Ovary (tissue), 9 donors: ENCODE results near the gene KCNIP1. TPM values are rescaled to one million over a fixed set of nuclear protein-coding genes. Genes with fewer than 3 reads are reported as not detected.

Experiments used
- DNase-seq, 5 donors: peaks; one replicate each; pipeline ENCODE4 v3.0.0-alpha.2; 2019 to 2020
- H3K27ac ChIP-seq, 2 donors: fragments of 200-600 bp; one replicate each; pipeline versions ENCODE4 v1.5.1 to v1.8.0; 2019 to 2022
- H3K27me3 ChIP-seq: fragments of 200-600 bp; one replicate; pipeline ENCODE4 v1.8.0; 2022
- H3K36me3 ChIP-seq: fragments of 200-600 bp; sonication (generic); one replicate; pipeline ENCODE4 v1.5.1; 2019
- H3K4me1 ChIP-seq: one replicate; pipeline ENCODE4 v1.8.1; 2013; ENCODE audit warnings: mild to moderate bottlenecking, moderate library complexity; ENCODE audit not compliant: insufficient read depth
- H3K4me3 ChIP-seq: fragments of 200-600 bp; sonication (generic); one replicate; pipeline ENCODE4 v1.5.1; 2017
- H3K9me3 ChIP-seq, 2 donors: fragments of 200-600 bp in 1 of 2; sonication (generic) in 1 of 2; one replicate each; pipeline versions ENCODE4 v1.5.1 to v1.8.1; 2013 to 2019; ENCODE audit warnings: mild to moderate bottlenecking in 1 of 2, moderate library complexity in 1 of 2
- EP300 ChIP-seq: sonication (generic); formaldehyde crosslinking; IDR thresholded peaks from one replicate; pipeline ENCODE4 v1.6.1; 2017; ENCODE audit warnings: antibody characterized with exemption
- POLR2A ChIP-seq: fragments of 450-650 bp; IDR thresholded peaks from one replicate; pipeline ENCODE4 v1.6.1; 2017; ENCODE audit warnings: antibody characterized with exemption, mild to moderate bottlenecking, moderate library complexity
- WGBS, 3 donors: extraction: QIAGEN DNeasy Blood & Tissue Kit in 1 of 3; methylation state at CpG; one replicate each; pipeline versions ENCODE4 v1.1.5 to v1.1.7; 2013 to 2017; 5-methylcytosine and 5-hydroxymethylcytosine counted together
- intact Hi-C, 4 donors: fragments of 100-400 bp; cut with DNase I; formaldehyde crosslinking; loops; one replicate each; pipeline versions ENCODE4 v1.11.0 to v1.15.1; 2022 to 2023
- polyA plus RNA-seq, 2 donors: library from polyadenylated mRNA; stranded (reverse); fragments of 200-250 nt in 1 of 2; fragments of 350-450 nt in 1 of 2; fragmentation: Illumina TruSeq in 1 of 2; extraction: RNeasy Lipid Tissue Mini Kit (QIAGEN cat#74804) in 1 of 2; gene quantifications; one replicate each; pipeline ENCODE4 v1.2.3, GENCODE V29; 2013 to 2014
- total RNA-seq, 7 donors: library from RNA; depleted of rRNA in 2 of 7; stranded (reverse); fragments of >200 nt in 2 of 7; fragmentation: NEBNext Ultra II Directional in 3 of 7; extraction: Animal tissue kit (Norgen Biotek cat#: 25700) in 3 of 7; gene quantifications; one replicate each; pipeline versions ENCODE4 v1.1.0 to v1.2.4, GENCODE V29; 2016 to 2023
- TF ChIP-seq, protein P1 (sequence below), 3 donors: fragments of 450-650 bp in 2 of 3; fragments of 200-600 bp in 1 of 3; IDR thresholded peaks; one replicate each; pipeline versions ENCODE4 v1.5.1 to v1.8.0; 2016 to 2022; ENCODE audit warnings: antibody characterized with exemption in 3 of 3, mild to moderate bottlenecking in 1 of 3
- donor health status: DM: no; HTN: no; CAD: no; lungs with moderate emphysema.
- donor health status: DM: no; HTN: no; CAD: no.
- donor health status: Bipolar disorder and iron deficiency.
- donor health status: DM: yes; HTN: yes; CAD: no.
- donor health status: DM: no; HTN: no; CAD: no.
- donor health status: DM: yes; HTN: yes; CAD: no.

KCNIP1 gene
- total and polyA plus RNA-seq, 9 donors: 0.20 to 2.2 (median 0.66) TPM

DNA sequence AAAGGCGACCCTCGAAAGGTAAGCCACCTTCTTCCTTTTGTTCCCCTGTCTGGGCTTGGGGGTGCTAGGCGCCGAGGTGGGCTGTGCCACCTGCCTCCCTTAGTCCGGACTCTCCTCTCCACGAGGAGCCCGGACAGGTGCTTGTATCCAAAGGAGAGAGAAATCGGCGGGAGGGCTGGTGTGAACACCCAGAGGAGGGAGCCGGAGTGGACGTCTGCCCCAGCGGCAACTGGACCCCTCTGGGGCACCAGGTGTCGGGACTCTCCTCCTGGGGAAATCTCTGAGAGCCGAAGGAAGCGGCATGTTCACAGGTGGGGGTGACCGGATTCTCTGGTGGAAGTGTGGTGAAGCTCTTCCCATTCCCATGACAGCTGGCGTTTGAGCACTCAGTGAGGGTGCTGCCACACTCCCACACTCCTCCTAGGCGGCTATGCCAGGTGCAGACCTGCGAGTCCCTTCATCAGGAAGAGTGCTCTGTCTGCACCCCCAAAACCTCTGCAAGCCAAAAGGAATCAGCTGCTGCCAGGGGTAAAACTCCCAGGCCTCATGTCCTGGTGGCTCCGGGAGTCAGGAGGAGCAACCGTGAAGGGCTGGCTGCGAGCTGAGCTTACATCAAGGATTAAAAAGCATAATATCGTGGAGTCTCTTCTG lies 921 bp downstream of the KCNIP1 start:
- H3K9me3 ChIP-seq: no peaks in the 10 kb centered on the region
- no peak for DNase-seq
- no peak overlapping the region for H3K27ac ChIP-seq
- intact Hi-C loops: loop anchor here in 1 of 4 donors (10.0 kb wide), 1 partner anchor 830 kb away; no protein-coding TSS in a partner anchor
- no peaks in the 10 kb centered on the region for H3K27me3 ChIP-seq
- TF ChIP-seq EP300 (no peak), POLR2A (no peak)
- TF ChIP-seq, protein P1, sequence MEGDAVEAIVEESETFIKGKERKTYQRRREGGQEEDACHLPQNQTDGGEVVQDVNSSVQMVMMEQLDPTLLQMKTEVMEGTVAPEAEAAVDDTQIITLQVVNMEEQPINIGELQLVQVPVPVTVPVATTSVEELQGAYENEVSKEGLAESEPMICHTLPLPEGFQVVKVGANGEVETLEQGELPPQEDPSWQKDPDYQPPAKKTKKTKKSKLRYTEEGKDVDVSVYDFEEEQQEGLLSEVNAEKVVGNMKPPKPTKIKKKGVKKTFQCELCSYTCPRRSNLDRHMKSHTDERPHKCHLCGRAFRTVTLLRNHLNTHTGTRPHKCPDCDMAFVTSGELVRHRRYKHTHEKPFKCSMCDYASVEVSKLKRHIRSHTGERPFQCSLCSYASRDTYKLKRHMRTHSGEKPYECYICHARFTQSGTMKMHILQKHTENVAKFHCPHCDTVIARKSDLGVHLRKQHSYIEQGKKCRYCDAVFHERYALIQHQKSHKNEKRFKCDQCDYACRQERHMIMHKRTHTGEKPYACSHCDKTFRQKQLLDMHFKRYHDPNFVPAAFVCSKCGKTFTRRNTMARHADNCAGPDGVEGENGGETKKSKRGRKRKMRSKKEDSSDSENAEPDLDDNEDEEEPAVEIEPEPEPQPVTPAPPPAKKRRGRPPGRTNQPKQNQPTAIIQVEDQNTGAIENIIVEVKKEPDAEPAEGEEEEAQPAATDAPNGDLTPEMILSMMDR (IDR thresholded peaks at IDR 0.05): no peak
- H3K4me3 ChIP-seq: no peak overlapping the region
- H3K36me3 ChIP-seq: no peaks in the 10 kb centered on the region
- 82 to 87% (median 84%) methylated on average over 23 of the region's 23 CpGs for whole genome bisulfite sequencing, 3 donors
- H3K4me1 ChIP-seq: no peaks in the 10 kb centered on the region

DNA sequence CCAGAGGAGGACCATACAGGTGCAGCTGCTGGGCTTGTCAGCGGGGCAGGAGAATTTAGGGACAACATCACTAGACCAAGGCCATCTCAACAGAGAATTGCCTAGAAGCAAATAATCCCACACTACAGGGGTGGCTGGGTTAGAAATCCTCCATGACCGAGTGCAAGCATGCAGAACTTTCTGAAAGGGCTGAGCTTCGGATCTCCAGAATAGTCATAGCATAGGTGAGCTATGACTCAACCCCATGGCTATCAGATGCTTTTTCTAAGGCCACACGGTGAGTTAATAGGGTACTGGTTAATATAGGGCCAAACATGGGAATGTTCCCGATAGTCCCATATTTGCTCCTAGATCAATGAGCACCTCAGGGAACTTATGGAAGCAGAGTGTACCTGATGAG lies 4.2 kb downstream of the KCNIP1 start:
- WGBS, 3 donors: 89 to 96% (median 89%) methylated on average over 5 of the region's 5 CpGs
- Histone ChIP-seq H3K27me3 (no peaks in the 10 kb centered on the region), H3K4me3 (no peak overlapping the region), H3K27ac (no peak overlapping the region), H3K4me1 (no peaks in the 10 kb centered on the region), H3K36me3 (no peaks in the 10 kb centered on the region), H3K9me3 (no peaks in the 10 kb centered on the region)
- no peak for DNase-seq
- TF ChIP-seq, protein P1 (IDR thresholded peaks at IDR 0.05): no peak
- TF ChIP-seq POLR2A (no peak), EP300 (no peak)
- intact Hi-C loops: loop anchor here in 1 of 4 donors (10.0 kb wide), 1 partner anchor 827 kb away; no protein-coding TSS in a partner anchor

DNA sequence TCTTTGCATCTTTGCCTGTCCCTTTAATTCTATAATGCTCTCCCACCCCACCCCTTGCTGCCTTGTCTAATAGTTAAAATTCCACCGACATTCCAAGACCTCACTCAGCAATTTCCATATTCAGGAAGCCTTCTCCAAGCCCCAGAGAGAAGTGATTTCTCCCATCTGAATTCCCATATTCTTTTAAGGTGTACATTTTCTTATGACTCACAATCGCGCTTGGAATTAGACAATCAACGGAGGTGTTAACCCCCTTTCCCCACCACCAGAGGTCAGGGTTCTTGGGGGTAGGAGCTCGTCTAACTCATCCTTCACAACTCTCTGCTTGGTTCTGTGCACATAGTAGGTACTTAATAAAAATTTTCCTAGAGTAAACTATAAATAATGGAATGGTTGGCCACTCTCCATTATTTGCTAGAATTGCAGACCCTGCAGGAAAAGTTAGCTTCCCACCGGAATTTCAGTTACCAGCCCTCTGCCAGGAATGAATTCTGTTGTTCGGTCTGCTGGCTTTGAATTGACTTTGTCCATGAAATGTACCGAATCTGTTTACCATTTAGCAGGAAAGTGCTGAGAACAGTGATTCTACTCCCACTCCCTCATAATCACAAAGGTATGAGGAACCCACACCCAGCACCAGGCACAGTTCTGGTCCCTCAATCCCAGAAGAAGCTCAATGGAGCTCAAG lies 5.0 kb downstream of the KCNIP1 start:
- 36 to 42% (median 39%) methylated on average over 8 of the region's 8 CpGs for WGBS, 3 donors
- intact Hi-C loops: loop anchor here in 1 of 4 donors (10.0 kb wide), 1 partner anchor 826 kb away; no protein-coding TSS in a partner anchor
- no peak overlapping the region for H3K27ac ChIP-seq
- H3K4me3 ChIP-seq: no peak overlapping the region
- H3K9me3 ChIP-seq: no peaks in the 10 kb centered on the region
- no peaks in the 10 kb centered on the region for H3K4me1 ChIP-seq
- TF ChIP-seq POLR2A (no peak), EP300 (no peak)
- TF ChIP-seq, protein P1 (IDR thresholded peaks at IDR 0.05): no peak
- no peak for DNase-seq
- H3K27me3 ChIP-seq: no peaks in the 10 kb centered on the region
- no peaks in the 10 kb centered on the region for H3K36me3 ChIP-seq

DNA sequence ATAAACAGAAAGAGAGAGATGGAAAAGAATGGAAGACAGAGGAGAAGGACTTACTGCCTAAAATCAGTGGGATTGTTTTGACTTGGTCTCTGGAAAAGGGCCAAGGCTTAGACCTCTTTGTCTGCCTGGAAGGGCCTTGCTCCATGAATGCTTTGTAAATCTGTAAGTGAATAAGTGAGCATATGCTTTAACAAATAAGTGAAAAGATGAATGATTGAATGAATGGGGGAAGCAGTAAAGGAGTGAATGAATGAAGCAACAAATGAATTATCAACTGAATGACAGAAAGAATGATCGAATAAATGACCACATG lies 5.5 kb downstream of the KCNIP1 start:
- no peaks in the 10 kb centered on the region for H3K27me3 ChIP-seq
- no peaks in the 10 kb centered on the region for H3K4me1 ChIP-seq
- H3K27ac ChIP-seq: no peak overlapping the region
- no peak for DNase-seq
- H3K4me3 ChIP-seq: no peak overlapping the region
- no peak for TF ChIP-seq EP300
- TF ChIP-seq, protein P1 (IDR thresholded peaks at IDR 0.05): no peak
- H3K36me3 ChIP-seq: no peaks in the 10 kb centered on the region
- 90 to 96% (median 94%) methylated on average over 1 of the region's 1 CpG for WGBS, 3 donors
- no peaks in the 10 kb centered on the region for H3K9me3 ChIP-seq
- intact Hi-C loops: loop anchor here in 1 of 4 donors (10.0 kb wide), 1 partner anchor 825 kb away; no protein-coding TSS in a partner anchor
